Measurements from ENCODE around the gene ARSI. TPM values are rescaled to one million over a fixed set of nuclear protein-coding genes. Genes with fewer than 3 reads are reported as not detected.

ARSI gene
- total RNA-seq, 6 donors from 2014 or later, result 0.78 to 6.3 (median 2.8) TPM

- no peaks in the 10 kb centered on the region for H3K36me3 ChIP-seq
- H3K9me3 ChIP-seq, result no peaks in the 10 kb centered on the region
- no peak overlapping the region for H3K27ac ChIP-seq
- no peak for TF ChIP-seq CTCF (IDR thresholded peaks at IDR 0.05)
- no peak for TF ChIP-seq POLR2A (IDR thresholded peaks at IDR 0.05)
- TF ChIP-seq POLR2AphosphoS5 (IDR thresholded peaks at IDR 0.05), result no peak
- no peak for TF ChIP-seq EP300 (IDR thresholded peaks at IDR 0.05)
- DNase-seq (no peak), ATAC-seq (ENCODE audit: low FRiP score in 2 of 2) (no peak)
- no peaks in the 10 kb centered on the region for H3K4me1 ChIP-seq
- no peak overlapping the region for H3K4me3 ChIP-seq
- 77 to 84% methylated on average over 3 to 4 of the region's 4 CpGs for WGBS, 2 donors
- no peaks in the 10 kb centered on the region for H3K27me3 ChIP-seq
Observed at GRCh38 chr5:150274811-150275210, 27.9 kb downstream of the ARSI start.

- Histone ChIP-seq H3K36me3 (no peaks in the 10 kb centered on the region), H3K4me3 (no peak overlapping the region), H3K9me3 (no peaks in the 10 kb centered on the region), H3K4me1 (no peaks in the 10 kb centered on the region), H3K27me3 (no peaks in the 10 kb centered on the region), H3K27ac (no peak overlapping the region)
- TF ChIP-seq CTCF (IDR thresholded peaks at IDR 0.05) (no peak), POLR2AphosphoS5 (IDR thresholded peaks at IDR 0.05) (no peak), POLR2A (IDR thresholded peaks at IDR 0.05) (no peak), EP300 (IDR thresholded peaks at IDR 0.05) (no peak)
- DNase-seq, result no peak
- peak in 1 of 2 donors; percentile 64 for ATAC-seq (ENCODE audit: low FRiP score in 2 of 2)
- WGBS, 2 donors, result 69 to 71% methylated on average over 5 of the region's 5 CpGs
Observed at GRCh38 chr5:150272531-150272930, 30.2 kb downstream of the ARSI start.

- no peak overlapping the region for H3K4me3 ChIP-seq
- TF ChIP-seq POLR2AphosphoS5 (IDR thresholded peaks at IDR 0.05) (no peak), EP300 (IDR thresholded peaks at IDR 0.05) (no peak), CTCF (IDR thresholded peaks at IDR 0.05) (no peak)
- H3K27me3 ChIP-seq, result no peaks in the 10 kb centered on the region
- ATAC-seq (ENCODE audit: low FRiP score in 2 of 2), result no peak
- no peaks in the 10 kb centered on the region for H3K36me3 ChIP-seq
- H3K9me3 ChIP-seq, result no peaks in the 10 kb centered on the region
- H3K27ac ChIP-seq, result no peak overlapping the region
- WGBS, 2 donors, result 80 to 81% methylated on average over 5 of the region's 5 CpGs
- no peak for DNase-seq
- no peaks in the 10 kb centered on the region for H3K4me1 ChIP-seq
Observed at GRCh38 chr5:150271923-150272322, 30.8 kb downstream of the ARSI start.

- ATAC-seq (ENCODE audit: low FRiP score in 2 of 2), result no peak
- Histone ChIP-seq H3K4me3 (no peak overlapping the region), H3K27ac (no peak overlapping the region)
Observed at GRCh38 chr5:150271296-150271692, 31.4 kb downstream of the ARSI start.

More at GRCh38 chr5:150271296-150271692, 31.4 kb downstream of the ARSI start:
- Histone ChIP-seq H3K4me1 (no peaks in the 10 kb centered on the region), H3K36me3 (no peaks in the 10 kb centered on the region), H3K9me3 (no peaks in the 10 kb centered on the region), H3K27me3 (no peaks in the 10 kb centered on the region)
- DNase-seq, result no peak
- TF ChIP-seq POLR2AphosphoS5 (IDR thresholded peaks at IDR 0.05) (no peak), CTCF (IDR thresholded peaks at IDR 0.05) (no peak), EP300 (IDR thresholded peaks at IDR 0.05) (no peak), POLR2A (IDR thresholded peaks at IDR 0.05) (no peak)
- 89 to 91% methylated on average over 6 to 8 of the region's 8 CpGs for WGBS, 2 donors

Data from upper lobe of left lung (tissue), 6 donors.